Peyer's patch (tissue), 4 donors: ENCODE data around the gene NOC4L. TPM values are rescaled to one million over a fixed set of nuclear protein-coding genes. Genes with fewer than 3 reads are reported as not detected.

Experiments
- DNase-seq, 3 donors: peaks; one replicate each; pipeline ENCODE4 v3.0.0-alpha.2; 2017 to 2019
- H3K27ac ChIP-seq, 4 donors: fragments of 200-600 bp; sonication (generic); one replicate each; pipeline ENCODE4 v1.5.1; 2016 to 2019
- H3K27me3 ChIP-seq, 2 donors: fragments of 200-600 bp; sonication (generic); one replicate each; pipeline ENCODE4 v1.5.1; 2019
- H3K36me3 ChIP-seq, 3 donors: fragments of 200-600 bp; sonication (generic); one replicate each; pipeline ENCODE4 v1.5.1; 2016 to 2019
- H3K4me1 ChIP-seq, 4 donors: fragments of 200-600 bp; sonication (generic); one replicate each; pipeline ENCODE4 v1.5.1; 2016 to 2019
- H3K4me3 ChIP-seq, 4 donors: fragments of 200-600 bp; sonication (generic); 1 replicate in 3 of 4; 2 replicates in 1 of 4; pipeline ENCODE4 v1.5.1; 2016 to 2019; ENCODE audit warnings: mild to moderate bottlenecking in 1 of 4
- H3K9me3 ChIP-seq, 4 donors: fragments of 200-600 bp; sonication (generic); one replicate each; pipeline ENCODE4 v1.5.1; 2016 to 2019; ENCODE audit warnings: mild to moderate bottlenecking in 1 of 4
- POLR2A ChIP-seq, 2 donors: fragments of 450-650 bp; IDR thresholded peaks; one replicate each; pipeline ENCODE4 v1.5.1; 2017; ENCODE audit warnings: antibody characterized with exemption in 2 of 2, mild to moderate bottlenecking in 2 of 2, moderate library complexity in 2 of 2
- total RNA-seq, 4 donors: library from RNA; depleted of rRNA; stranded (reverse); fragments of >200 nt; gene quantifications; one replicate each; pipeline ENCODE4 v1.1.0, GENCODE V29; 2016
- TF ChIP-seq, protein P1 (sequence below), 6 experiments: fragments of 450-650 bp in 4 of 6; fragments of 200-600 bp in 2 of 6; sonication (generic) in 1 of 6; IDR thresholded peaks; one replicate each; pipeline ENCODE4 v1.5.1; 2017 to 2019; ENCODE audit warnings: antibody characterized with exemption in 6 of 6, mild to moderate bottlenecking in 3 of 6, moderate library complexity in 1 of 6

Gene NOC4L
- total RNA-seq, 4 donors from 2014 or later: 8.9 to 47.0 (median 12.2) TPM

DNA sequence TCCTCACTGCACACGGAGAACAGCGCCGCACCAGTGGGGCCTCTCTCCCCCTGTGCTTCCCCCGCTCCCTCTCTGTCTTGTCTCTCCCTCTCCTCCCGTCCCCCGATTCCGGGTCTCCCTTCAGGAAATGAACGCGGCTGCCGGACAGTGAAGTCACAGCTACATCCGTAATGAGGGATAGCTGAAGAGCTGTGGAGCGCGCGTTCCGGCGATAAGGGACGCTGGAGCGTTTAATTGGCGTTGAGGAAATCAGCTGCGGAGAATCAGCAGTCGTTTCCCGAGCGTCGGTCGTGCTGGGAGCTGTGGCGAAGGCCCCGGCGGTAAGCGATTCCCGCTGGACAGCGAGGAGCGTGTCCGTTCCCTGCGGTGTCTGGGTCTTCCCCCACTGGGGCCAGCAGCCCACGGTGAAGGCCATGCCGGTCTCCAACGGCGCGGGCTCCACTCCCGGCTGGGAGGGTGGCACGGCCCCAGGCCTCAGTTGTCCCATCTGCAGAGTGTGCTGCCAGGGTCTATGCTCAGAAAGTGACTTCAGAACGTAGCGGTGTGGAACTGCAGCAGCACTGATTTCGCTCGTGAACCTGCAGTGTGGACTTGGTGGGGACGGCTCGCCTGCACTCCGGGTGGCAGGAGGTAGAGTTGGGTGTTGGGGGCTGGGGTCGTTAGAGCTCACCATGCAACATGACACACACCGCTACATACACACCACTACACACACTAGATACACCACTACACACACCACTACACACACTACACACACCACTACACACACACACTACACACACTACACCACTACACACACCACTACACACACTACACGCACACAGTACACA, 10.9 kb downstream of the NOC4L start:
- Histone ChIP-seq H3K4me1 (peaks cover 0 to 5% (median 0%) of the 10 kb centered on the region in 4 donors), H3K27me3 (no peaks in the 10 kb centered on the region), H3K27ac (no peak overlapping the region), H3K4me3 (no peak overlapping the region), H3K9me3 (no peaks in the 10 kb centered on the region), H3K36me3 (peaks cover 0 to 18% (median 0%) of the 10 kb centered on the region in 3 donors)
- TF ChIP-seq, protein P1, sequence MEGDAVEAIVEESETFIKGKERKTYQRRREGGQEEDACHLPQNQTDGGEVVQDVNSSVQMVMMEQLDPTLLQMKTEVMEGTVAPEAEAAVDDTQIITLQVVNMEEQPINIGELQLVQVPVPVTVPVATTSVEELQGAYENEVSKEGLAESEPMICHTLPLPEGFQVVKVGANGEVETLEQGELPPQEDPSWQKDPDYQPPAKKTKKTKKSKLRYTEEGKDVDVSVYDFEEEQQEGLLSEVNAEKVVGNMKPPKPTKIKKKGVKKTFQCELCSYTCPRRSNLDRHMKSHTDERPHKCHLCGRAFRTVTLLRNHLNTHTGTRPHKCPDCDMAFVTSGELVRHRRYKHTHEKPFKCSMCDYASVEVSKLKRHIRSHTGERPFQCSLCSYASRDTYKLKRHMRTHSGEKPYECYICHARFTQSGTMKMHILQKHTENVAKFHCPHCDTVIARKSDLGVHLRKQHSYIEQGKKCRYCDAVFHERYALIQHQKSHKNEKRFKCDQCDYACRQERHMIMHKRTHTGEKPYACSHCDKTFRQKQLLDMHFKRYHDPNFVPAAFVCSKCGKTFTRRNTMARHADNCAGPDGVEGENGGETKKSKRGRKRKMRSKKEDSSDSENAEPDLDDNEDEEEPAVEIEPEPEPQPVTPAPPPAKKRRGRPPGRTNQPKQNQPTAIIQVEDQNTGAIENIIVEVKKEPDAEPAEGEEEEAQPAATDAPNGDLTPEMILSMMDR (IDR thresholded peaks at IDR 0.05): no peak
- no peak for TF ChIP-seq POLR2A (IDR thresholded peaks at IDR 0.05)
- no peak for DNase-seq

DNA sequence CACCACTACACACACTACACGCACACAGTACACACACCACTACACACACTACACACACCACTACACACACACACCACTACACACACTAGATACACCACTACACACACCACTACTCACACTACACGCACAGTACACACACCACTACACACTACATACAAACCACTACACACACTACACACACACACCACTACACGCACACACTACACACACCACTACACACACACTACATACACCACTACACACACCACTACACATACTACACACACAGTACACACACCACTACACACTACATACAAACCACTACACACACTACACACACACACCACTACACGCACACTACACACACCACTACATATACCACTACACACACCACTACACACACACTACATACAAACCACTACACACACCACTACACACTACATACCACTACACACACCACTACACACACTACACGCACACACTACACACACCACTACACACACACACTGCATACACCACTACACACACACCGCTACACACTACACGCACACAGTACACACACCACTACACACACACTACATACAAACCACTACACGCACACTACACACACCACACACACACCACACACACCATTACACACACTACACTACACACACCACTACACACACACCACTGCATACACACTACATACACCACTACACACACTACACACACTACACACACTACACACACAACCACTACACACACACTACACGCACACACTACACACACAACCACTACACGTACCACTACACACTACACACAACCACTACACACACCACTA, 11.7 kb downstream of the NOC4L start:
- peaks cover 0 to 5% (median 0%) of the 10 kb centered on the region in 4 donors for H3K4me1 ChIP-seq
- no peaks in the 10 kb centered on the region for H3K27me3 ChIP-seq
- H3K4me3 ChIP-seq: no peak overlapping the region
- no peaks in the 10 kb centered on the region for H3K9me3 ChIP-seq
- H3K36me3 ChIP-seq: peaks cover 0 to 16% (median 0%) of the 10 kb centered on the region in 3 donors
- DNase-seq: no peak
- TF ChIP-seq, protein P1 (IDR thresholded peaks at IDR 0.05): no peak
- no peak for TF ChIP-seq POLR2A (IDR thresholded peaks at IDR 0.05)
- no peak overlapping the region for H3K27ac ChIP-seq

DNA sequence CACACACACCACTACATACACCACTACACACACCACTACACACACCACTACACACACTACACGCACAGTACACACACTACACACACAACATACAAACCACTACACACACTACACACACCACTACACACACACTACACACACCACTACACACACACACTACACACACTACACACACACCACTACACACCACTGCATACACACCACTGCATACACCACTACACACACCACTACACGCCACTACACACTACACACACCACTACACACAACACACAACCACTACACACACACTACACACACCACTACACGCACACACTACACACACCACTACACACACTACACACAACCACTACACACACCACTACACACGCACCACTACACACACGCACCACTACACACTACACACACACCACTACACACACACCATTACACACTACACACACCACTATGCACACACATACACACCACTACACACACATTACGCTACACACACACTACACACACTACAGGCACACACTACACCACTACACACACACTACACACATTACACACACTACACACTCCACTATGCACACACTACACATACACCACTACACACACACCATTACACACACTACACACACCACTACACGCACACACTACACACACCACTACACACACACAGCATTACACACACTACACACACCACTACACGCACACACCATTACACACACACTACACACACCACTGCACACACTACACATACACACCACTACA, 12.5 kb downstream of the NOC4L start:
- H3K27ac ChIP-seq: no peak overlapping the region

DNA sequence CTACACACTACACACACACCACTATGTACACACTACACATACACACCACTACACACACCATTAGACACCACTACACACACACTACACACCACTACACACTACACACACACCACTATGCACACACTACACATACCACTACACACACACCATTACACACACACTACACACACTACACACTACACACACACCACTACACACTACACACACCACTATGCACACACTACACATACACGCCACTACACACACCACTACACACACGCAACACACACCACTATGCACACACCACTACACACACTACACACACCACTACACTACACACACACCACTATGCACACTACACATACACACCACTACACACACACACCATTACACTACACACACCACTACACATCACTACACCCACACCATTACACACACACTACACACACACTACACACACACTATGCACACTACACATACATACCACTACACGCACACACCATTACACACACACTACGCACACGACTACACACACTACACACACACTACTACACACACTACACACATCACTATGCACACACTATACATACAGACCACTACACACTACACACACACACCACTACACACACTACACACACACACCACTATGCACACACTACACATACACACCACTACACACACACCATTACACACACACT, 13.6 kb downstream of the NOC4L start:
- Histone ChIP-seq H3K9me3 (no peaks in the 10 kb centered on the region), H3K27ac (no peak overlapping the region), H3K36me3 (no peaks in the 10 kb centered on the region), H3K4me3 (no peak overlapping the region), H3K27me3 (no peaks in the 10 kb centered on the region), H3K4me1 (peaks cover 0 to 11% (median 2%) of the 10 kb centered on the region in 4 donors)
- no peak for DNase-seq
- TF ChIP-seq POLR2A (IDR thresholded peaks at IDR 0.05): no peak
- TF ChIP-seq, protein P1 (IDR thresholded peaks at IDR 0.05): no peak

More for the DNA sequence above, 12.5 kb downstream of the NOC4L start:
- no peak for DNase-seq
- Histone ChIP-seq H3K36me3 (peaks cover 0 to 8% (median 0%) of the 10 kb centered on the region in 3 donors), H3K9me3 (no peaks in the 10 kb centered on the region), H3K4me3 (no peak overlapping the region), H3K27me3 (no peaks in the 10 kb centered on the region), H3K4me1 (peaks cover 0 to 5% (median 0%) of the 10 kb centered on the region in 4 donors)
- TF ChIP-seq POLR2A (IDR thresholded peaks at IDR 0.05): no peak
- TF ChIP-seq, protein P1 (IDR thresholded peaks at IDR 0.05): no peak
